IMR-90 (cell line): ENCODE results near the gene DMXL2. TPM values are rescaled to one million over a fixed set of nuclear protein-coding genes. Genes with fewer than 3 reads are reported as not detected.

Experiments
- ATAC-seq: fragments of 200-7000 bp; cut with Tn5 transposase; 2 replicates; pipeline ENCODE4 v1.9.1; 2020; ENCODE audit warnings: low read depth, mild to moderate bottlenecking, moderate library complexity
- BruUV-seq: library from RNA; stranded (reverse); fragments of 400-500 nt; replicated peaks from 2 replicates; lab custom pipeline; 2021; lab: Mats Ljungman, UMichigan
- CTCF ChIA-PET: fragments of 300-600 bp; formaldehyde crosslinking; extraction: SDS; loops from one replicate; lab custom pipeline; 2021; ENCODE audit warnings: antibody characterized with exemption; lab: Yijun Ruan, JAX
- POLR2A ChIA-PET: fragments of 300-600 bp; sonication (Branson Sonifier 250); formaldehyde crosslinking; loops from one replicate; lab custom pipeline; 2022; ENCODE audit warnings: antibody characterized with exemption; ENCODE audit not compliant: unreplicated experiment; lab: Charles Lee
- DNase-seq: peaks from one replicate; pipeline ENCODE4 v3.0.0; 2013
- H2AFZ ChIP-seq: replicated peaks from 2 replicates; pipeline ENCODE3; 2013; ENCODE audit warnings: low read length, mild to moderate bottlenecking; ENCODE audit not compliant: poor library complexity
- H2AK5ac ChIP-seq: 2 replicates; pipeline ENCODE4 v1.6.1; 2013; ENCODE audit warnings: low read depth, low read length, inconsistent platforms
- H2AK9ac ChIP-seq: replicated peaks from 2 replicates; pipeline ENCODE3; 2013; ENCODE audit warnings: mild to moderate bottlenecking, low read depth, low read length, moderate library complexity; ENCODE audit not compliant: poor library complexity
- H2BK120ac ChIP-seq: 2 replicates; pipeline ENCODE4 v1.6.1; 2013; ENCODE audit warnings: low read depth, low read length, inconsistent platforms
- H2BK15ac ChIP-seq: 3 replicates; pipeline ENCODE4 v1.6.1; 2013; ENCODE audit warnings: low read depth, low read length, inconsistent platforms
- H2BK20ac ChIP-seq: 2 replicates; pipeline ENCODE4 v1.6.1; 2013; ENCODE audit warnings: low read depth, mild to moderate bottlenecking, inconsistent platforms, low read length, moderate library complexity
- H2BK5ac ChIP-seq: 2 replicates; pipeline ENCODE4 v1.6.1; 2013; ENCODE audit warnings: mild to moderate bottlenecking, low read depth, low read length, inconsistent platforms; ENCODE audit not compliant: poor library complexity, severe bottlenecking
- H3K14ac ChIP-seq: replicated peaks from 2 replicates; pipeline ENCODE4 v1.6.1; 2013; ENCODE audit warnings: low read depth, low read length, inconsistent platforms
- H3K18ac ChIP-seq: 2 replicates; pipeline ENCODE4 v1.6.1; 2013; ENCODE audit warnings: low read depth, low read length, control low read depth
- H3K23ac ChIP-seq: 2 replicates; pipeline ENCODE4 v1.6.1; 2013; ENCODE audit warnings: low read depth, low read length, inconsistent platforms
- H3K27ac ChIP-seq: 2 replicates; pipeline ENCODE4 v1.5.1; 2013; ENCODE audit warnings: mild to moderate bottlenecking, control low read depth, low read length; ENCODE audit not compliant: insufficient read depth
- H3K27me3 ChIP-seq: 2 replicates; pipeline ENCODE4 v1.6.1; 2013; ENCODE audit warnings: low read length; ENCODE audit not compliant: control insufficient read depth, insufficient read depth
- H3K36me3 ChIP-seq: 2 replicates; pipeline ENCODE4 v1.6.1; 2013; ENCODE audit warnings: low read length, mixed read lengths; ENCODE audit not compliant: control insufficient read depth, insufficient read depth
- H3K4ac ChIP-seq: 2 replicates; pipeline ENCODE4 v1.6.1; 2013; ENCODE audit warnings: low read depth, low read length, inconsistent platforms
- H3K4me1 ChIP-seq: 2 replicates; pipeline ENCODE4 v1.6.1; 2013; ENCODE audit warnings: low read length, mixed read lengths; ENCODE audit not compliant: control insufficient read depth, insufficient read depth
- H3K4me2 ChIP-seq: 2 replicates; pipeline ENCODE4 v1.6.1; 2013; ENCODE audit warnings: low read depth, mild to moderate bottlenecking, control low read depth, low read length, moderate library complexity
- H3K4me3 ChIP-seq: 2 replicates; pipeline ENCODE4 v1.5.1; 2013; ENCODE audit warnings: low read depth, mild to moderate bottlenecking, control low read depth, low read length, moderate library complexity; ENCODE audit not compliant: insufficient read depth
- H3K56ac ChIP-seq: 2 replicates; pipeline ENCODE4 v1.6.1; 2013; ENCODE audit warnings: low read length, inconsistent platforms; ENCODE audit not compliant: insufficient read depth; ENCODE audit errors: extremely low read depth
- H3K79me1 ChIP-seq, 2 experiments: 2 replicates each; pipeline ENCODE4 v1.6.1; 2013; ENCODE audit warnings: low read length in 2 of 2, inconsistent platforms in 1 of 2, low read depth in 1 of 2
- H3K9ac ChIP-seq: 2 replicates; pipeline ENCODE4 v1.6.1; 2013; ENCODE audit warnings: low read depth, low read length, control low read depth
- H3K9me1 ChIP-seq: 2 replicates; pipeline ENCODE4 v1.6.1; 2013; ENCODE audit warnings: low read length, inconsistent platforms; ENCODE audit not compliant: insufficient read depth
- H3K9me3 ChIP-seq: 2 replicates; pipeline ENCODE4 v1.6.1; 2013; ENCODE audit warnings: low read length; ENCODE audit not compliant: control insufficient read depth, insufficient read depth
- H4K20me1 ChIP-seq: 2 replicates; pipeline ENCODE4 v1.6.1; 2013; ENCODE audit warnings: low read length, inconsistent platforms; ENCODE audit not compliant: insufficient read depth
- H4K5ac ChIP-seq: 2 replicates; pipeline ENCODE4 v1.6.1; 2013; ENCODE audit warnings: mild to moderate bottlenecking, low read depth, low read length, control low read depth
- H4K8ac ChIP-seq, 2 experiments: 2 replicates each; pipeline ENCODE4 v1.6.1; 2013; ENCODE audit warnings: low read depth in 2 of 2, low read length in 2 of 2, control low read depth in 1 of 2, inconsistent platforms in 1 of 2
- H4K91ac ChIP-seq: 2 replicates; pipeline ENCODE4 v1.6.1; 2013; ENCODE audit warnings: low read depth, low read length, inconsistent platforms; ENCODE audit not compliant: insufficient read depth
- CHD1 ChIP-seq: IDR thresholded peaks from 2 replicates; pipeline ENCODE4 v1.6.1; 2012; ENCODE audit warnings: low read depth, low read length, improper control_type of control experiment
- FOS ChIP-seq: fragments of 150-350 bp; IDR thresholded peaks from 2 replicates; pipeline ENCODE4 v1.6.1; 2016; ENCODE audit warnings: low read depth, low read length
- MAZ ChIP-seq: IDR thresholded peaks from 2 replicates; pipeline ENCODE4 v1.6.1; 2012; ENCODE audit warnings: low read depth, mild to moderate bottlenecking, low read length, improper control_type of control experiment, moderate library complexity, borderline replicate concordance
- MXI1 ChIP-seq: IDR thresholded peaks from 2 replicates; pipeline ENCODE4 v1.6.1; 2012; ENCODE audit warnings: low read depth, mild to moderate bottlenecking, low read length, moderate library complexity, borderline replicate concordance
- POLR2A ChIP-seq: IDR thresholded peaks from 2 replicates; pipeline ENCODE4 v1.6.1; 2012; ENCODE audit warnings: mild to moderate bottlenecking, low read depth, low read length
- RAD21 ChIP-seq: IDR thresholded peaks from 2 replicates; pipeline ENCODE4 v1.6.1; 2012; ENCODE audit warnings: low read length, improper control_type of control experiment
- RCOR1 ChIP-seq: IDR thresholded peaks from 2 replicates; pipeline ENCODE4 v1.6.1; 2012; ENCODE audit warnings: mild to moderate bottlenecking, low read length, improper control_type of control experiment; ENCODE audit not compliant: insufficient replicate concordance
- WGBS, 2 experiments: methylation state at CpG; one replicate each; pipeline versions ENCODE4 v1.1.5 to v1.1.7; 2013; ENCODE audit warnings: missing lambda C conversion rate in 2 of 2; ENCODE audit not compliant: insufficient read length in 1 of 2; ENCODE audit errors: extremely low coverage in 2 of 2; 5-methylcytosine and 5-hydroxymethylcytosine counted together
- dilution Hi-C: fragments of 300-500 bp; cut with HindIII; formaldehyde crosslinking; loops from one replicate; pipeline ENCODE4 v1.14.3; 2018; ENCODE audit warnings: low sequenced_read_pairs; ENCODE audit not compliant: unreplicated experiment
- in situ Hi-C: fragments of 300-500 bp; cut with MboI; formaldehyde crosslinking; loops from 3 replicates; pipeline ENCODE4 v1.14.3; 2019; ENCODE audit warnings: low sequenced_read_pairs, inconsistent platforms, mixed read lengths
- intact Hi-C: fragments of 100-400 bp; cut with micrococcal nuclease; formaldehyde crosslinking; loops from 2 replicates; pipeline ENCODE4 v1.10.0; 2022
- polyA plus RNA-seq, 3 experiments: library from polyadenylated mRNA; depleted of rRNA; stranded (reverse); fragments of >200 nt; gene quantifications; 2 replicates each; pipeline ENCODE4 v1.2.3, GENCODE V29; 2012; ENCODE audit warnings: low replicate concordance in 1 of 3
- total RNA-seq: library from RNA; depleted of rRNA; stranded (reverse); fragments of >200 nt; gene quantifications from 2 replicates; pipeline ENCODE4 v1.2.3, GENCODE V29; 2012
- TF ChIP-seq, protein P1 (sequence below): fragments of 150-350 bp; IDR thresholded peaks from 2 replicates; pipeline ENCODE4 v1.6.1; 2017; ENCODE audit warnings: mild to moderate bottlenecking, antibody characterized with exemption, low read length, low read depth

The DMXL2 gene
- total and polyA plus RNA-seq, 2 of the 4 experiments (the other 2 are of a cell fraction): 9.7 to 21.9 TPM

- Histone ChIP-seq H4K5ac (no peak overlapping the region), H3K23ac (no peak overlapping the region), H3K9me3 (no peaks in the 10 kb centered on the region), H2BK120ac (no peak overlapping the region), H2BK15ac (no peak overlapping the region), H3K4me3 (no peak overlapping the region), H2BK5ac (no peak overlapping the region), H2AK5ac (no peak overlapping the region), H3K4ac (no peak overlapping the region), H3K56ac (no peak overlapping the region), H3K27ac (no peak overlapping the region), H4K8ac (no peak overlapping the region), H3K14ac (no peak overlapping the region), H2AFZ (no peak overlapping the region), H4K91ac (no peak overlapping the region), H3K4me2 (no peak overlapping the region), H3K27me3 (no peaks in the 10 kb centered on the region), H2BK20ac (no peak overlapping the region), H3K18ac (no peak overlapping the region), H4K20me1 (no peaks in the 10 kb centered on the region), H3K4me1 (no peaks in the 10 kb centered on the region), H2AK9ac (no peak overlapping the region), H3K9me1 (no peaks in the 10 kb centered on the region; the same call in 1 of the 2 replicates), H3K36me3 (no peaks in the 10 kb centered on the region), H3K9ac (no peak overlapping the region), H3K79me1 (no peaks in the 10 kb centered on the region; a peak in 1 of 4 replicates)
- POLR2A ChIA-PET: no interaction called here
- intact Hi-C loops (no loop called here), dilution Hi-C loops (no loop called here), in situ Hi-C loops (no loop called here)
- TF ChIP-seq MXI1 (no peak), FOS (no peak), MAZ (no peak), RAD21 (no peak), POLR2A (no peak), RCOR1 (no peak), CHD1 (no peak)
- TF ChIP-seq, protein P1, sequence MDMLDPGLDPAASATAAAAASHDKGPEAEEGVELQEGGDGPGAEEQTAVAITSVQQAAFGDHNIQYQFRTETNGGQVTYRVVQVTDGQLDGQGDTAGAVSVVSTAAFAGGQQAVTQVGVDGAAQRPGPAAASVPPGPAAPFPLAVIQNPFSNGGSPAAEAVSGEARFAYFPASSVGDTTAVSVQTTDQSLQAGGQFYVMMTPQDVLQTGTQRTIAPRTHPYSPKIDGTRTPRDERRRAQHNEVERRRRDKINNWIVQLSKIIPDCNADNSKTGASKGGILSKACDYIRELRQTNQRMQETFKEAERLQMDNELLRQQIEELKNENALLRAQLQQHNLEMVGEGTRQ: no peak
- WGBS, 2 experiments: no CpG with 5 or more reads among the region's 3 CpGs
- CTCF ChIA-PET: no interaction called here
- no peak for DNase-seq
- ATAC-seq: no peak
- no TSS peak for BruUV-seq
Measured at GRCh38 chr15:51558411-51558810, 64.2 kb downstream of the DMXL2 start.
